Endodermal cell (in vitro differentiated cells): Measurements from ENCODE around the gene AUTS2. TPM values are rescaled to one million over a fixed set of nuclear protein-coding genes. Genes with fewer than 3 reads are reported as not detected.

Experiments
- DNase-seq: peaks from one replicate; pipeline ENCODE4 v3.0.0-alpha.2; 2017
- H3K27ac ChIP-seq: 2 replicates; pipeline ENCODE4 v1.5.1; 2013; ENCODE audit warnings: mild to moderate bottlenecking, low read depth, low read length, moderate library complexity
- H3K27me3 ChIP-seq: 2 replicates; pipeline ENCODE4 v1.6.1; 2013; ENCODE audit warnings: mild to moderate bottlenecking, low read length, moderate library complexity; ENCODE audit not compliant: insufficient read depth, control insufficient read depth, poor library complexity, severe bottlenecking
- H3K36me3 ChIP-seq: 2 replicates; pipeline ENCODE4 v1.7.0; 2013; ENCODE audit warnings: mild to moderate bottlenecking, low read length, moderate library complexity; ENCODE audit not compliant: control insufficient read depth, insufficient read depth
- H3K4me1 ChIP-seq: one replicate; pipeline ENCODE4 v1.7.0; 2013; ENCODE audit warnings: low read length; ENCODE audit not compliant: control insufficient read depth, insufficient read depth
- H3K4me3 ChIP-seq: 2 replicates; pipeline ENCODE4 v1.5.1; 2013; ENCODE audit warnings: mild to moderate bottlenecking, low read length, moderate library complexity
- H3K9ac ChIP-seq: 2 replicates; pipeline ENCODE4 v1.6.1; 2013; ENCODE audit warnings: mild to moderate bottlenecking, low read length, moderate library complexity; ENCODE audit not compliant: poor library complexity, severe bottlenecking; ENCODE audit errors: extremely low read depth
- H3K9me3 ChIP-seq: 2 replicates; pipeline ENCODE4 v1.6.1; 2013; ENCODE audit warnings: mild to moderate bottlenecking, low read length, moderate library complexity; ENCODE audit not compliant: control insufficient read depth
- H3K27ac Mint-ChIP-seq: 2 replicates; pipeline ENCODE4 v1.8.0; 2020; ENCODE audit warnings: mixed read lengths
- H3K27me3 Mint-ChIP-seq: 2 replicates; pipeline ENCODE4 v1.8.0; 2021; ENCODE audit warnings: mild to moderate bottlenecking, mixed read lengths; ENCODE audit not compliant: insufficient read depth
- H3K36me3 Mint-ChIP-seq: 2 replicates; pipeline ENCODE4 v1.8.0; 2020; ENCODE audit warnings: low read depth, mixed read lengths
- H3K4me1 Mint-ChIP-seq: 2 replicates; pipeline ENCODE4 v1.8.0; 2020; ENCODE audit warnings: mixed read lengths
- H3K4me3 Mint-ChIP-seq: 2 replicates; pipeline ENCODE4 v1.8.0; 2020; ENCODE audit warnings: mild to moderate bottlenecking, moderate library complexity, mixed read lengths
- H3K9me3 Mint-ChIP-seq: 2 replicates; pipeline ENCODE4 v1.8.0; 2020; ENCODE audit warnings: mild to moderate bottlenecking, mixed read lengths
- WGBS, 2 experiments: methylation state at CpG; one replicate each; pipeline versions ENCODE4 v1.1.5 to v1.1.7; 2013; ENCODE audit warnings: missing lambda C conversion rate in 2 of 2, mixed read lengths in 1 of 2; ENCODE audit not compliant: insufficient coverage in 1 of 2, insufficient read length in 1 of 2; 5-methylcytosine and 5-hydroxymethylcytosine counted together
- total RNA-seq, 2 donors: library from RNA; stranded (reverse); fragmentation: NEBNext Ultra II Directional in 1 of 2; extraction: Animal tissue kit (Norgen Biotek cat#: 25700) in 1 of 2; gene quantifications; 2 replicates in 1 of 2; 3 replicates in 1 of 2; pipeline ENCODE4 v1.2.1, GENCODE V29; 2021
- TF ChIP-seq, protein P1 (sequence below): fragments of 200-600 bp; sonication (generic); conservative IDR thresholded peaks from 2 replicates; pipeline ENCODE4 v1.5.0; 2021; ENCODE audit warnings: antibody characterized with exemption, mild to moderate bottlenecking

AUTS2 gene
- total RNA-seq, 2 donors from 2014 or later = 76.8 to 106 TPM

DNA sequence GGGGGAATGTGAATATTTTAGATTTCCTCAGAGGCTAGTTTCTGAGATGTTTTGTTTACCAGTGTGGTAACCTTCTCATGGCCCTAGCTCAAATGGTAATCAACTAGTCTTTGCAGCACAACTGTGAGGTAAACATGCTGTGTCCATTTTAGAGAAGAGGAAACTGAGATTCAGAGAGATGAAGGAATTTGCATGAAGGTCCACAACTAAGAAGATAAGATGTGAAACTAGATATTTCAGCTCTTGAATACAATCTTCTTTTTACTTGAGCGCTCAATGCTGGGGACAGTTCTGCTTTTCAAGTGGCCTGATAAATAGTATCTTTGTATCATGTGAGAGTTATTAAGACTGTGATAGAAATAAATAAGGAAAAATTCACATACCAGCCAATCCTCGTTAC lies 245.4 kb downstream of the AUTS2 start:
- no peak for DNase-seq
- Histone ChIP-seq H3K27me3 (no peaks in the 10 kb centered on the region), H3K36me3 (no peaks in the 10 kb centered on the region), H3K27ac (no peak overlapping the region), H3K9me3 (no peaks in the 10 kb centered on the region), H3K9ac (no peak overlapping the region), H3K4me1 (peaks cover 5% of the 10 kb centered on the region), H3K4me3 (no peak overlapping the region)
- Mint-ChIP-seq H3K4me3 (no peak overlapping the region), H3K36me3 (no peaks in the 10 kb centered on the region), H3K9me3 (no peaks in the 10 kb centered on the region), H3K27ac (no peak overlapping the region), H3K27me3 (no peaks in the 10 kb centered on the region), H3K4me1 (peaks cover 45% of the 10 kb centered on the region)
- 83 to 96% methylated on average over 1 to 2 of the region's 2 CpGs for WGBS, 2 experiments
- TF ChIP-seq, protein P1, sequence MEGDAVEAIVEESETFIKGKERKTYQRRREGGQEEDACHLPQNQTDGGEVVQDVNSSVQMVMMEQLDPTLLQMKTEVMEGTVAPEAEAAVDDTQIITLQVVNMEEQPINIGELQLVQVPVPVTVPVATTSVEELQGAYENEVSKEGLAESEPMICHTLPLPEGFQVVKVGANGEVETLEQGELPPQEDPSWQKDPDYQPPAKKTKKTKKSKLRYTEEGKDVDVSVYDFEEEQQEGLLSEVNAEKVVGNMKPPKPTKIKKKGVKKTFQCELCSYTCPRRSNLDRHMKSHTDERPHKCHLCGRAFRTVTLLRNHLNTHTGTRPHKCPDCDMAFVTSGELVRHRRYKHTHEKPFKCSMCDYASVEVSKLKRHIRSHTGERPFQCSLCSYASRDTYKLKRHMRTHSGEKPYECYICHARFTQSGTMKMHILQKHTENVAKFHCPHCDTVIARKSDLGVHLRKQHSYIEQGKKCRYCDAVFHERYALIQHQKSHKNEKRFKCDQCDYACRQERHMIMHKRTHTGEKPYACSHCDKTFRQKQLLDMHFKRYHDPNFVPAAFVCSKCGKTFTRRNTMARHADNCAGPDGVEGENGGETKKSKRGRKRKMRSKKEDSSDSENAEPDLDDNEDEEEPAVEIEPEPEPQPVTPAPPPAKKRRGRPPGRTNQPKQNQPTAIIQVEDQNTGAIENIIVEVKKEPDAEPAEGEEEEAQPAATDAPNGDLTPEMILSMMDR = no peak

DNA sequence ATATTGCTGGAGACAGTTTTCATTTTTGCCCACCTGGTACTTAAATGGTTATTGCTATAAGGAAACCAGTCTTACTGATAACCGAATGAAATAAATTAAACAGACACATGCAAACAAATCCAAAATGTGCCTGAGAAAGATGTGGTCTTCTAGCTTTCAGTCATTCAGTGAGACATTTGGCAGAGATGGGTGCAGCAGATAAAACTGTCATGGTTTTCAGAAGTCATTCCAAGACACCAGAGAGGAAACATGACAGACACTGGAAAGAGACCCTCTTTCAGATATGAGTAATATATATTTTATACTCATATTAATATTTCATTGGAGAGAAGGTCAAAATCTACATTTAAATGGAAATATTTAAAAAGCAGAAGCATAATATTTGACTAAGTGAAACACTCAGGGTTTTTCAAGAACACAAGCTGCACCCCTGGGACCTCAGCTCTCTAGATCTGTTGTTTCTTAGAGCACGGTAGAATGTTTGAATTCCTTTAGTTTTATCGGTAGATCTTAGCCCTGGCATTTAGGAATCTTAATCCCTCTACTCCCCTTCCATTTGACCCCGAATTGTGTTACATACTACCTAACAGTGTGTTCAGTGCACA lies 246.1 kb downstream of the AUTS2 start:
- Mint-ChIP-seq H3K4me1 (peaks cover 39% of the 10 kb centered on the region), H3K9me3 (no peaks in the 10 kb centered on the region), H3K27me3 (no peaks in the 10 kb centered on the region), H3K36me3 (no peaks in the 10 kb centered on the region), H3K4me3 (no peak overlapping the region), H3K27ac (no peak overlapping the region)
- no peaks in the 10 kb centered on the region for H3K9me3 ChIP-seq
- H3K4me1 ChIP-seq = peaks cover 5% of the 10 kb centered on the region
- WGBS, 2 experiments = 84 to 100% methylated on average over 2 to 4 of the region's 4 CpGs
- H3K36me3 ChIP-seq = no peaks in the 10 kb centered on the region
- H3K4me3 ChIP-seq = no peak overlapping the region
- H3K27me3 ChIP-seq = no peaks in the 10 kb centered on the region
- TF ChIP-seq, protein P1 = no peak
- no peak overlapping the region for H3K9ac ChIP-seq
- no peak overlapping the region for H3K27ac ChIP-seq
- DNase-seq = no peak

DNA sequence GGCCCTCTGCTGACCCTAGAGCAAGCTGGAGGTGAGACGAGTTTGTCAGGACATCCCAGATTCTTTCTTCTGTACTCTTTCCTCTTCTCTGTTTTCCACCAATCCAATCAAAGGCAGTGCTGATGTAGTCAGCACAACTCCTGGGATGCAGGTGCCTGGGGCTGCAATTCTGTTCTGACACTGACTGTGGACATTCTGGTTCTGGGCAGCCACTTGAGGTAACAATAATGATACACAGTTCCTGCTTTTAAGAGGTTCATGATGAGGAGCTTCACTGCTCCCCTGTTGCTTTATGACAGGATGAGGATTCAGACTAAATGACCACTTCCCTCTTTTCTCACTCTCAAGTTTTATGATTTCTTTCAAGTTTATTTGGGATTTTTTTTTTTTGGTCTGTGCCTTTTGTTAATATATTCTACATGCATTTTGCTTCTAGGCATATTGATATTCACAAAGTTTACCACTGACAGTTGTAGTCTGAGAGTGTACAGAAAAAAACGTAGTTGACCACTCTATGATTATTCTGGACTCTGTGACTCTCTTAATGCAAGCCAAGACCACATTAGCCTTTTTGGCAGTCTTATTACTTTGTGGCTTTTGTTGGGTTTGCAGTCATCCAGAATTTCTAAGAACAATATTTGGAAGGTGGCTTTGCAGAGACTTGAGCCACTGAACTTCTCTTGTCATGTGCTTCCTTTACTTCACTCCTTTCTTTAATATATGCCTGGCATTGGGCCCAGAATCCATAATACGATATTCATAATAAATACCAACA lies 247.6 kb downstream of the AUTS2 start:
- Histone ChIP-seq H3K27ac (no peak overlapping the region), H3K9ac (no peak overlapping the region), H3K36me3 (no peaks in the 10 kb centered on the region), H3K4me3 (no peak overlapping the region), H3K27me3 (no peaks in the 10 kb centered on the region), H3K4me1 (peaks cover 3% of the 10 kb centered on the region), H3K9me3 (no peaks in the 10 kb centered on the region)
- Mint-ChIP-seq H3K36me3 (no peaks in the 10 kb centered on the region), H3K4me1 (peaks cover 25% of the 10 kb centered on the region), H3K27me3 (no peaks in the 10 kb centered on the region), H3K9me3 (no peaks in the 10 kb centered on the region), H3K4me3 (no peak overlapping the region), H3K27ac (no peak overlapping the region)
- WGBS, 2 experiments = 83 to 85% methylated on average over 2 to 3 of the region's 3 CpGs
- no peak for DNase-seq
- TF ChIP-seq, protein P1 = no peak
